NB4 (cell line): ENCODE data around the gene CDHR1.
"Not testable (repeated sequence)": the region's sequence is repeated elsewhere in the genome, so short reads cannot be mapped to it uniquely, and the experiment has no call there.

ENCODE experiments used
- DNase-seq: peaks from one replicate; pipeline ENCODE4 v3.0.0; 2010; ENCODE audit warnings: low read depth
- H3K4me3 ChIP-seq: one replicate; pipeline ENCODE4 v1.5.1; 2011; ENCODE audit warnings: mild to moderate bottlenecking, low read depth, low read length, moderate library complexity
- CTCF ChIP-seq: IDR thresholded peaks from one replicate; pipeline ENCODE4 v1.5.1; 2012; ENCODE audit warnings: low read depth, low read length
- MAX ChIP-seq: IDR thresholded peaks from 2 replicates; pipeline ENCODE4 v1.6.1; 2011; ENCODE audit warnings: low read depth, low read length
- MYC ChIP-seq: IDR thresholded peaks from 2 replicates; pipeline ENCODE4 v1.6.1; 2011; ENCODE audit warnings: low read depth, low read length
- POLR2A ChIP-seq: IDR thresholded peaks from 2 replicates; pipeline ENCODE4 v1.6.1; 2011; ENCODE audit warnings: mild to moderate bottlenecking; ENCODE audit not compliant: insufficient read length; ENCODE audit errors: extremely low read depth

Gene CDHR1

GRCh38 chr10:84175436-84175835 lies 18.9 kb upstream of the CDHR1 start:
- no peak for DNase-seq
- TF ChIP-seq POLR2A = no peak
- no peak for TF ChIP-seq MAX
- TF ChIP-seq MYC = no peak
- no peak for TF ChIP-seq CTCF
- no peak overlapping the region for H3K4me3 ChIP-seq

GRCh38 chr10:84176351-84176750 lies 18.0 kb upstream of the CDHR1 start:
- no peak for DNase-seq
- no peak for TF ChIP-seq MAX
- no peak overlapping the region for H3K4me3 ChIP-seq

- no peak for DNase-seq
- TF ChIP-seq MYC (no peak), POLR2A (no peak), MAX (no peak), CTCF (no peak)
- no peak overlapping the region for H3K4me3 ChIP-seq
These were observed 17.4 kb upstream of the CDHR1 start for GRCh38 chr10:84176836-84177474.

- TF ChIP-seq POLR2A (no peak), MAX (no peak), MYC (no peak), CTCF (no peak)
- no peak overlapping the region for H3K4me3 ChIP-seq
- peak; percentile 52 for DNase-seq
These were observed 16.7 kb upstream of the CDHR1 start for GRCh38 chr10:84177541-84178141.

- H3K4me3 ChIP-seq = no peak overlapping the region
- DNase-seq = no peak
- TF ChIP-seq CTCF (no peak), MAX (no peak), MYC (no peak), POLR2A (no peak)
These were observed 16.2 kb upstream of the CDHR1 start for GRCh38 chr10:84178160-84178609.

GRCh38 chr10:84179059-84179710 lies 15.2 kb upstream of the CDHR1 start:
- TF ChIP-seq POLR2A (no peak), CTCF (no peak), MAX (no peak), MYC (no peak)
- no peak overlapping the region for H3K4me3 ChIP-seq
- no peak for DNase-seq

GRCh38 chr10:84180386-84180785 lies 14.0 kb upstream of the CDHR1 start:
- not testable (repeated sequence) for H3K4me3 ChIP-seq, DNase-seq
